ENCODE results near the gene MRPL9.
"Not testable (repeated sequence)": the region's sequence is repeated elsewhere in the genome, so short reads cannot be mapped to it uniquely, and the experiment has no call there.

MRPL9 gene

GRCh38 chr1:151783796-151784195 is 20.5 kb upstream of the MRPL9 start:
- no peak overlapping the region for H3K4me3 ChIP-seq (ENCODE audit: low read depth, low read length)
- TF ChIP-seq CTCF (IDR thresholded peaks at IDR 0.05; ENCODE audit: low read depth, low read length, missing control alignments) = no peak
- no peak for DNase-seq (ENCODE audit: low read depth)

- no peak overlapping the region for H3K4me3 ChIP-seq (ENCODE audit: low read depth, low read length)
- no peak for TF ChIP-seq CTCF (IDR thresholded peaks at IDR 0.05; ENCODE audit: low read depth, low read length, missing control alignments)
- DNase-seq (ENCODE audit: low read depth) = no peak
Measured at GRCh38 chr1:151782741-151783140, 19.4 kb upstream of the MRPL9 start.

- DNase-seq (ENCODE audit: low read depth); H3K4me3 ChIP-seq (ENCODE audit: low read depth, low read length): not testable (repeated sequence)
Measured at GRCh38 chr1:151782026-151782425, 18.7 kb upstream of the MRPL9 start.

GRCh38 chr1:151780736-151781135 is 17.4 kb upstream of the MRPL9 start:
- not testable (repeated sequence) for DNase-seq (ENCODE audit: low read depth); H3K4me3 ChIP-seq (ENCODE audit: low read depth, low read length)

- TF ChIP-seq CTCF (IDR thresholded peaks at IDR 0.05; ENCODE audit: low read depth, low read length, missing control alignments) = no peak
- DNase-seq (ENCODE audit: low read depth) = no peak
- no peak overlapping the region for H3K4me3 ChIP-seq (ENCODE audit: low read depth, low read length)
Measured at GRCh38 chr1:151779852-151780251, 16.6 kb upstream of the MRPL9 start.

GRCh38 chr1:151777317-151777716 is 14.0 kb upstream of the MRPL9 start:
- DNase-seq (ENCODE audit: low read depth) = no peak
- H3K4me3 ChIP-seq (ENCODE audit: low read depth, low read length) = no peak overlapping the region
- TF ChIP-seq CTCF (IDR thresholded peaks at IDR 0.05; ENCODE audit: low read depth, low read length, missing control alignments) = no peak

- TF ChIP-seq CTCF (IDR thresholded peaks at IDR 0.05; ENCODE audit: low read depth, low read length, missing control alignments) = no peak
- H3K4me3 ChIP-seq (ENCODE audit: low read depth, low read length) = no peak overlapping the region
- no peak for DNase-seq (ENCODE audit: low read depth)
Measured at GRCh38 chr1:151776665-151777062, 13.4 kb upstream of the MRPL9 start.

- H3K4me3 ChIP-seq (ENCODE audit: low read depth, low read length) = no peak overlapping the region
- DNase-seq (ENCODE audit: low read depth) = no peak
- TF ChIP-seq CTCF (IDR thresholded peaks at IDR 0.05; ENCODE audit: low read depth, low read length, missing control alignments) = no peak
Measured at GRCh38 chr1:151775894-151776664, 12.8 kb upstream of the MRPL9 start.
